Cardiac fibroblast (primary cell): ENCODE data around the gene SLC4A5.
"Not testable (repeated sequence)": the region's sequence is repeated elsewhere in the genome, so short reads cannot be mapped to it uniquely, and the experiment has no call there.

Experiments
- DNase-seq, 2 donors: peaks; one replicate each; pipeline versions ENCODE4 v3.0.0 to v3.0.0-alpha.2; 2010; ENCODE audit warnings: low read depth in 2 of 2
- H3K4me3 ChIP-seq, 2 donors: replicated peaks in 1 of 2; 1 replicate in 1 of 2; 2 replicates in 1 of 2; pipeline ENCODE4 v1.5.1; 2011; ENCODE audit warnings: low read depth in 2 of 2, low read length in 2 of 2, mild to moderate bottlenecking in 2 of 2, moderate library complexity in 1 of 2
- TF ChIP-seq, protein P1 (sequence below): IDR thresholded peaks from one replicate; pipeline ENCODE4 v1.5.1; 2011; ENCODE audit warnings: low read depth, mild to moderate bottlenecking, low read length, inconsistent platforms

The SLC4A5 gene

DNA sequence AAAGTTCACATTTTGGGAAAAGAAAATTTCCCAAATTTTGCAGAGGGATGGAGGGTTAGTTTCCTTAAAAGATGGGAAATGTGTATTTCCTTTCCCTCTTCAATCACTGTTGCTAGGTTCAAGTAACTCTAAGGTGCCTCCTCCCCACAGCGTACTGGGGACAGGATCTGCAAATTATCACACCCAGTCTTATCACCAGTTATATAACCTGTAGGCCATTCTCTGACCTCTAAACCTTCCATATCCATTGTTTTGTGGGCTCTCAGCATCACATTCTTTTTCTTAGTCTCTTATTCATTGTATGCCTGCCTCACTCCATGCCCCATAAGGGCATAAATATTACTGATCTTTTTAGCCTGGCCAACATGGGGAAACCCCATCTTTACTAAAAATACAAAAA lies 148.4 kb downstream of the SLC4A5 start:
- DNase-seq, result no peak
- TF ChIP-seq, protein P1, sequence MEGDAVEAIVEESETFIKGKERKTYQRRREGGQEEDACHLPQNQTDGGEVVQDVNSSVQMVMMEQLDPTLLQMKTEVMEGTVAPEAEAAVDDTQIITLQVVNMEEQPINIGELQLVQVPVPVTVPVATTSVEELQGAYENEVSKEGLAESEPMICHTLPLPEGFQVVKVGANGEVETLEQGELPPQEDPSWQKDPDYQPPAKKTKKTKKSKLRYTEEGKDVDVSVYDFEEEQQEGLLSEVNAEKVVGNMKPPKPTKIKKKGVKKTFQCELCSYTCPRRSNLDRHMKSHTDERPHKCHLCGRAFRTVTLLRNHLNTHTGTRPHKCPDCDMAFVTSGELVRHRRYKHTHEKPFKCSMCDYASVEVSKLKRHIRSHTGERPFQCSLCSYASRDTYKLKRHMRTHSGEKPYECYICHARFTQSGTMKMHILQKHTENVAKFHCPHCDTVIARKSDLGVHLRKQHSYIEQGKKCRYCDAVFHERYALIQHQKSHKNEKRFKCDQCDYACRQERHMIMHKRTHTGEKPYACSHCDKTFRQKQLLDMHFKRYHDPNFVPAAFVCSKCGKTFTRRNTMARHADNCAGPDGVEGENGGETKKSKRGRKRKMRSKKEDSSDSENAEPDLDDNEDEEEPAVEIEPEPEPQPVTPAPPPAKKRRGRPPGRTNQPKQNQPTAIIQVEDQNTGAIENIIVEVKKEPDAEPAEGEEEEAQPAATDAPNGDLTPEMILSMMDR, result no peak
- H3K4me3 ChIP-seq, result no peak overlapping the region

DNA sequence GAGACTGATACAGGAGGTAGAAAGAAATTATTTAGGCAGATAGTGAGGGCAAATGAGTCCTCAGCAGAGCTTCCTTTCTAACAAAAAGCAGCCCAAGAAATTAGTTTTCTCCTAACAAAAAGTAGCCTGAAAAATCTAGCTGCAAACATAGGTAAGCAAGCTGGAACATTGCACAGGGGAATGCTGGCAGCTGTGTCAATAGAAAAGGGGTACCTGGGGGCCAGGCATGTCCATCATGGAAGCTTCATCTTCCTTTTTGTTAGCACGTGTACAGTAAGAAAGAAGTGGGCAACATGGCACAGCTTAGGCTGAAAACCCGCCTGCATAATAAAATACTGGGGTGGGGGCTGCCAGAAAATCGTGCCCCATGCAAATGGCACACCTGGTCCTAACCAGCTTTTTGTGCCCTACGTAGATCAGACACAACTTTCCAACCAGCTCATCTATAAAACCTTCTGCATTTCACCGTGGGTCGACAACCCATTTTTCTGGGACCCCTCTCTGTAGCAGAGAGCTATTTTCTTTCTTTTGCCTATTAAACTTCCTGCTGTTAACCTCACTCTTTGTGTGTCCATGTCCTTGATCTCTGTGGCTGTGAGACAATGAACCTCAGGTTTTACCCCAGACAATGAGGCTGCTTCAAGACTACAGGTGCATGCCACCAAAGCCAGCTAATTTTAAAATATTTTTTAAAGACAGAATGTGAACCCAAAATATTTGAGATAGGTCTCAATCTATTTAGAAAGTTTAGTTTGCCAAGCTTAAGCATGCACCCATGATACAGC lies 151.4 kb downstream of the SLC4A5 start:
- DNase-seq, result no peak
- TF ChIP-seq, protein P1, result no peak

DNA sequence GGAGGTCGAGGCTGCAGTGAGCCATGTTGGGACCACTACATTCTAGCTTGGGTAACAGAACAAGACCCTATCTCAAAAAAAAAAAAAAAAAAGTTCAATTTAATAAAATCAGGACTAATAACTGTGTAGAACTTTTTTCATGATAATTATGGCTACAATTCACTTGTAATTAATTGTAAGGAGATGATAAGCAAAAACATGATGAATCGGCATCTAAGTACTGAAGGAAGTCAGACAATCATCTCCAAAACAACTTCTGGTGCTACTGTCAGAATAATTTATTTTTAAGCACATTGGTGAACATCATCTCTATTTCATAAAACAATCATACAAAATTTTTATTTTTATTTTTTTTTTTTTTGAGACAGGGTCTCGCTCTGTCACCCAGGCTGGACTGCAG lies 154.5 kb downstream of the SLC4A5 start:
- TF ChIP-seq, protein P1, result no peak
- DNase-seq, result no peak
- no peak overlapping the region for H3K4me3 ChIP-seq

More for the DNA sequence above, 151.4 kb downstream of the SLC4A5 start:
- no peak overlapping the region for H3K4me3 ChIP-seq

DNA sequence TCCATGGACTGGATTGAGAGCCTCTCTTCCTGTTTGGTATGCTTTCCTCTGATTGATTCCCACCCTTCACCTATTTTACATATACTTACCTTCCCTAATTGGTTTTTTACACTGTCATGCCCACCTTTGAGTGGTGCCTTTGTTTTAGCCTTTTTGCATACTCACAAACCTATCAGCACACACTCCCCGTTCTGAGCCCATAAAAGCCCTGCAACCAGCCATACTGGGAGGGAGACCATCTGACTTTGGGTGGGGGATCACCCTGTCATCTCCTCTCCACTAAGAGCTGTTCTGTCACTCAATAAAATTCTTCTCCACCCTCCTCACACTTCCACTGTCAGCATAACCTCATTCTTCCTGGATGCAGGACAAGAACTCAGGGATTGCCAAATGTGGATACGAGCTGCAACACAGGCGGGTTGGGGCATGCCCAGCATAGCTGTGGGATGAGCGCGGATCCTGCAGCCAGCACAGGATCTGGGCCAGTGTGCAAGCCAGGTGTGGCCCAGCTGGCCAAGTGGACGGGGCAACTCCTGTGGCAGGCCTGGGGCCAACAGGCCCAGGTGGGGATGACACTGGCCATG lies 155.1 kb downstream of the SLC4A5 start:
- TF ChIP-seq, protein P1, result no peak
- no peak overlapping the region for H3K4me3 ChIP-seq
- peak; percentile 54 to 59 for DNase-seq

DNA sequence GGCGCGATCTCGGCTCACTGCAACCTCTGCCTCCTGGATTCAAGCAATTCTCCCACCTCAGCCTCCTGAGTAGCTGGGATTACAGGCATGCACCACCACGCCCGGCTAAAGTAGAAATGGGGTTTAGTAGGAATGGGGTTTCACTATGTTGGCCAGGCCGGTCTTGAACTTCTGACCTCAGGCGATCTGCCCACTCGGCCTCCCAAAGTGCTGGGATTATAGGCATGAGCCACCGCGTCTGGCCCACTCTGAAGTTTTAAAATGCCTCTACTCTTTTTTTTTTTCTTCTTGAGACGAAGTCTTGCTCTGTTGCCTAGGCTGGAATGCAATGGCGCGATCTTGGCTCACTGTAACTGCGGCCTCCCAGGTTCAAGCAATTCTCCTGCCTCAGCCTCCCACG lies 156.5 kb downstream of the SLC4A5 start:
- not testable (repeated sequence) for H3K4me3 ChIP-seq, DNase-seq

DNA sequence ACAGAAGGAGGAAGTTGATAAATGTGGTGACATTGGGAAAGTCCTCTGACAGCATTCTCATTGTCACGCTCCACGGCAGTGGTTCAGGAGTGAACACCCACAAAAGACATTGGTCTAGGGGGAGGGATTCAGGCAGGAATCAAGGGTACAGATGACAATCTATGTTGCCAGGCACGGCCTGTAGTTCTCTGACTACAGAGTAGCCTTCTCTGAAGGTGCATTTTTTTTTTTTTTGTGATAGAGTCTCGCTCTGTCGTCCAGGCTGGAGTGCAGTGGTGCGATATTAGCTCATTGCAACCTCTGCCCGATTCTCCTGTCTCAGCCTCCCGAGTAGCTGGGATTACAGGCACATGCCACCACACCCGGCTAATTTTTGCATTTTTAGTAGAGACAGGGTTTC lies 157.2 kb downstream of the SLC4A5 start:
- H3K4me3 ChIP-seq, result no peak overlapping the region
- DNase-seq, result no peak
- TF ChIP-seq, protein P1, result no peak

DNA sequence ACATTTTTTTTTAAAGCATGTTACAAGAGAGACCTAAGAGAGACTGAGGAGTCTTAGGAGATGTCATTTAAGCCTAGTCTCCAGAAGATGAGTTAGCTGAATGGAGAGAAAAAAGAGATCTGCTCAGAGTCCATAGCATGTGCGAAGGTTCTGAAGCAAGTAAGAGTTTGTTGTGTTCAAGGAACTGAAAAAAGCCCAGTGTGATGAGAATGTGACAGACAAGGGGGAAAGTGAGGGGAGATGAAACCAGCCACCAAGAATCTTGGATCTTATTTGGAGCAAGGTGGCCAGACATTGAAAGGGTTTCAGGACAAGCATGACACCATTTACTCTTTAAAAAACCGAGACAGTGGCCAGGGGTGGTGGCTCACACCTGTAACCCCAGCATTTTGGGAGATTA lies 159.3 kb downstream of the SLC4A5 start:
- DNase-seq, result no peak
- TF ChIP-seq, protein P1, result no peak
- no peak overlapping the region for H3K4me3 ChIP-seq
